BJ (cell line): ENCODE data around the gene PPDPF. TPM values are rescaled to one million over a fixed set of nuclear protein-coding genes. Genes with fewer than 3 reads are reported as not detected.

ENCODE experiments used
- CTCF ChIA-PET: fragments of 350-600 bp; formaldehyde crosslinking; extraction: SDS; loops from one replicate; lab custom pipeline; 2021; ENCODE audit warnings: antibody characterized with exemption, inconsistent platforms; lab: Yijun Ruan, JAX
- POLR2A ChIA-PET: fragments of 300-600 bp; sonication (Branson Sonifier 250); formaldehyde crosslinking; extraction: SDS; loops from one replicate; lab custom pipeline; 2021; ENCODE audit warnings: antibody characterized with exemption; lab: Charles Lee
- DNase-seq: peaks from one replicate; pipeline ENCODE4 v3.0.0-alpha.2; 2011; ENCODE audit warnings: low read depth
- H3K27me3 ChIP-seq: 2 replicates; pipeline ENCODE4 v1.6.0; 2011; ENCODE audit warnings: low read length; ENCODE audit not compliant: control insufficient read depth, insufficient read depth
- H3K36me3 ChIP-seq: 2 replicates; pipeline ENCODE4 v1.5.1; 2011; ENCODE audit warnings: low read length; ENCODE audit not compliant: control insufficient read depth, insufficient read depth
- H3K4me3 ChIP-seq: 2 replicates; pipeline ENCODE4 v1.5.1; 2011; ENCODE audit warnings: low read depth, mild to moderate bottlenecking, control low read depth, low read length
- CTCF ChIP-seq: IDR thresholded peaks from 2 replicates; pipeline ENCODE4 v1.5.1; 2011; ENCODE audit warnings: low read depth, mild to moderate bottlenecking, control low read depth, inconsistent platforms, low read length, moderate library complexity; ENCODE audit not compliant: insufficient read depth
- polyA plus RNA-seq: library from polyadenylated mRNA; depleted of rRNA; stranded (reverse); fragments of >200 nt; gene quantifications from 2 replicates; pipeline ENCODE4 v1.2.3, GENCODE V29; 2011

Gene PPDPF
- polyA plus RNA-seq, 1 experiment: 26.9 TPM

GRCh38 chr20:63536997-63537524 lies 16.5 kb downstream of the PPDPF start, which contains the start of gene PTK6:
Gene PTK6, minus strand, starts transcription at chr20:63537376. Its CDS starts 62 bp downstream, at chr20:63537314.
- ChIA-PET CTCF (interaction anchor here (0.5 to 5.8 kb wide), 35 partner anchors 9 to 583 kb away, joined by 3 to 53 read pairs (median 4); partner anchors contain the start of genes PRPF6, RTEL1, SAMD10 and SRMS), POLR2A (no interaction called here)

GRCh38 chr20:63537525-63538203 lies 17.1 kb downstream of the PPDPF start:
- TF ChIP-seq CTCF: peak; percentile 95
- ChIA-PET CTCF (interaction anchor here (0.5 to 5.8 kb wide), 40 partner anchors 8 to 583 kb away, joined by 3 to 53 read pairs (median 4); partner anchors contain the start of genes GMEB2, PRPF6, RTEL1 and SAMD10), POLR2A (interaction anchor here (0.9 kb wide), 1 partner anchor 328 kb away, joined by 3 read pairs; no protein-coding TSS in a partner anchor)
- Histone ChIP-seq H3K36me3 (no peaks in the 10 kb centered on the region), H3K27me3 (no peaks in the 10 kb centered on the region), H3K4me3 (peak overlapping the region; percentile 30)
- peak; percentile 47 for DNase-seq

More at GRCh38 chr20:63536997-63537524, 16.5 kb downstream of the PPDPF start, which contains the start of gene PTK6:
- H3K4me3 ChIP-seq: peak within 1 kb of the TSS; percentile 30
- TF ChIP-seq CTCF: no peak
- DNase-seq: no peak
- H3K36me3 ChIP-seq: no peaks in the 10 kb centered on the region
- H3K27me3 ChIP-seq: peaks cover 2% of the 10 kb centered on the region; the same call in 1 of the 2 replicates

- H3K27me3 ChIP-seq: no peaks in the 10 kb centered on the region
- DNase-seq: no peak
- peak overlapping the region; percentile 30 for H3K4me3 ChIP-seq
- POLR2A ChIA-PET: interaction anchor here (0.9 kb wide), 1 partner anchor 327 kb away, joined by 3 read pairs; no protein-coding TSS in a partner anchor
- CTCF ChIA-PET: interaction anchor here (0.7 to 5.8 kb wide), 32 partner anchors 8 to 582 kb away, joined by 3 to 53 read pairs (median 4); partner anchors contain the start of genes GMEB2, PRPF6, RTEL1 and SAMD10
- no peak for TF ChIP-seq CTCF
- no peaks in the 10 kb centered on the region for H3K36me3 ChIP-seq
Observed at GRCh38 chr20:63538204-63539091, 17.9 kb downstream of the PPDPF start.

- DNase-seq: no peak
- ChIA-PET POLR2A (no interaction called here), CTCF (interaction anchor here (0.8 to 5.8 kb wide), 10 partner anchors 12 to 581 kb away, joined by 3 to 53 read pairs (median 4); partner anchors contain the start of genes PRPF6, SAMD10 and TPD52L2)
- H3K4me3 ChIP-seq: no peak overlapping the region
- no peaks in the 10 kb centered on the region for H3K36me3 ChIP-seq
- TF ChIP-seq CTCF: no peak
- no peaks in the 10 kb centered on the region for H3K27me3 ChIP-seq
Observed at GRCh38 chr20:63539092-63539430, 18.5 kb downstream of the PPDPF start.
